HCT116 (cell line): ENCODE results near the gene TGM2. TPM values are rescaled to one million over a fixed set of nuclear protein-coding genes. Genes with fewer than 3 reads are reported as not detected.

ENCODE experiments used
- ATAC-seq: fragments of 200-7000 bp; cut with Tn5 transposase; 2 replicates; pipeline ENCODE4 v1.9.1; 2020; ENCODE audit warnings: mild to moderate bottlenecking, moderate library complexity
- BruUV-seq: library from RNA; stranded (reverse); fragments of 400-500 nt; replicated peaks from 2 replicates; lab custom pipeline; 2021; lab: Mats Ljungman, UMichigan
- CTCF ChIA-PET: fragments of 300-600 bp; sonication (Branson Sonifier 250); formaldehyde crosslinking; loops from one replicate; lab custom pipeline; 2021; ENCODE audit warnings: antibody characterized with exemption; lab: Charles Lee
- POLR2A ChIA-PET: fragments of 300-600, 350-600 bp; sonication (Branson Sonifier 250); formaldehyde crosslinking; loops from one replicate; lab custom pipeline; 2021; ENCODE audit warnings: antibody characterized with exemption; lab: Charles Lee
- RAD21 ChIA-PET, 2 experiments: fragments of 300-600 bp; sonication (Branson Sonifier 250); formaldehyde crosslinking; loops; one replicate each; lab custom pipeline; 2023; ENCODE audit warnings: low total read pairs in 2 of 2; ENCODE audit not compliant: uncharacterized antibody in 2 of 2, unreplicated experiment in 2 of 2, low non-redundant PET in 1 of 2; lab: Charles Lee
- DNase-seq: peaks from one replicate; pipeline ENCODE4 v3.0.0-alpha.2; 2010; ENCODE audit warnings: low read depth, low spot score
- H2AFZ ChIP-seq: fragments of 200-600 bp; shearing (Covaris generic), sonication (generic); 2 replicates; pipeline ENCODE4 v1.6.1; 2017; ENCODE audit warnings: low read depth, mixed run types, mixed read lengths, antibody characterized with exemption, low read length; ENCODE audit not compliant: poor library complexity, severe bottlenecking
- H3K27ac ChIP-seq: 2 replicates; pipeline ENCODE4 v1.5.1; 2012; ENCODE audit warnings: low read depth, low read length
- H3K27me3 ChIP-seq: fragments of 200-600 bp; sonication (generic); 2 replicates; pipeline ENCODE4 v1.6.1; 2016; ENCODE audit warnings: mixed run types, low read length, mixed read lengths; ENCODE audit not compliant: insufficient read depth
- H3K36me3 ChIP-seq, 2 experiments: fragments of 200-500 bp in 1 of 2; fragments of 200-600 bp in 1 of 2; sonication (Bioruptor generic) in 1 of 2; sonication (generic) in 1 of 2; 2 replicates each; pipeline versions ENCODE4 v1.5.1 to v1.6.1; 2014 to 2016; ENCODE audit warnings: low read length in 2 of 2, inconsistent platforms in 1 of 2, mixed read lengths in 1 of 2, mixed run types in 1 of 2; ENCODE audit not compliant: insufficient read depth in 2 of 2, control insufficient read depth in 1 of 2
- H3K4me1 ChIP-seq, 2 experiments: fragments of 200-600 bp in 1 of 2; sonication (generic) in 1 of 2; 2 replicates each; pipeline versions ENCODE4 v1.5.1 to v1.6.1; 2012 to 2017; ENCODE audit warnings: low read length in 2 of 2, inconsistent platforms in 1 of 2, mild to moderate bottlenecking in 1 of 2, mixed read lengths in 1 of 2, mixed run types in 1 of 2, moderate library complexity in 1 of 2; ENCODE audit not compliant: insufficient read depth in 2 of 2, control insufficient read depth in 1 of 2
- H3K4me2 ChIP-seq: fragments of 200-600 bp; sonication (generic); 2 replicates; pipeline ENCODE4 v1.6.1; 2017; ENCODE audit warnings: mixed run types, low read length, mixed read lengths
- H3K4me3 ChIP-seq, 2 experiments: fragments of 200-600 bp in 1 of 2; sonication (generic) in 1 of 2; replicated peaks in 1 of 2; 2 replicates each; pipeline ENCODE4 v1.5.1; 2011 to 2016; ENCODE audit warnings: low read length in 2 of 2, control low read depth in 1 of 2, low read depth in 1 of 2, mild to moderate bottlenecking in 1 of 2, mixed read lengths in 1 of 2, mixed run types in 1 of 2
- H3K79me2 ChIP-seq: fragments of 200-600 bp; sonication (generic); 2 replicates; pipeline ENCODE4 v1.6.1; 2017; ENCODE audit warnings: mild to moderate bottlenecking, mixed run types, low read length, moderate library complexity, mixed read lengths; ENCODE audit not compliant: insufficient read depth
- H3K9ac ChIP-seq: fragments of 200-600 bp; sonication (generic); 2 replicates; pipeline ENCODE4 v1.6.1; 2016; ENCODE audit warnings: low read length, mixed read lengths
- H3K9me2 ChIP-seq: fragments of 200-600 bp; sonication (generic), shearing (Covaris generic); 2 replicates; pipeline ENCODE4 v1.6.1; 2017; ENCODE audit warnings: mixed run types, mild to moderate bottlenecking, moderate library complexity; ENCODE audit not compliant: insufficient read depth
- H3K9me3 ChIP-seq, 2 experiments: fragments of 200-500 bp in 1 of 2; fragments of 200-600 bp in 1 of 2; sonication (Bioruptor generic) in 1 of 2; sonication (generic) in 1 of 2; 2 replicates each; pipeline ENCODE4 v1.6.1; 2014 to 2017; ENCODE audit warnings: low read length in 2 of 2, mixed read lengths in 2 of 2, inconsistent platforms in 1 of 2, low read depth in 1 of 2, mild to moderate bottlenecking in 1 of 2, mixed run types in 1 of 2, moderate library complexity in 1 of 2; ENCODE audit not compliant: control insufficient read depth in 1 of 2, insufficient read depth in 1 of 2
- H4K20me1 ChIP-seq: fragments of 200-600 bp; sonication (generic), shearing (Covaris generic); 2 replicates; pipeline ENCODE4 v1.6.1; 2017; ENCODE audit warnings: mixed run types, mild to moderate bottlenecking, moderate library complexity; ENCODE audit not compliant: insufficient read depth
- ATF3 ChIP-seq: IDR thresholded peaks from 2 replicates; pipeline ENCODE4 v1.6.1; 2012
- CBX3 ChIP-seq: IDR thresholded peaks from 2 replicates; pipeline ENCODE4 v1.6.1; 2012; ENCODE audit warnings: low read depth
- CEBPB ChIP-seq: IDR thresholded peaks from 2 replicates; pipeline ENCODE4 v1.6.1; 2012; ENCODE audit warnings: low read depth
- CTCF ChIP-seq, 3 experiments: fragments of 200-600 bp in 1 of 3; sonication (generic) in 1 of 3; IDR thresholded peaks in 2 of 3; conservative IDR thresholded peaks in 1 of 3; 2 replicates each; pipeline ENCODE4 v1.5.1; 2012 to 2017; ENCODE audit warnings: low read depth in 2 of 3, low read length in 2 of 3, antibody characterized with exemption in 1 of 3, borderline replicate concordance in 1 of 3, control low read depth in 1 of 3, mild to moderate bottlenecking in 1 of 3, mixed read lengths in 1 of 3, mixed run types in 1 of 3, moderate library complexity in 1 of 3; ENCODE audit not compliant: insufficient read depth in 1 of 3
- EZH2 ChIP-seq: fragments of 200-600 bp; sonication (generic); IDR thresholded peaks from 2 replicates; pipeline ENCODE4 v1.6.1; 2017; ENCODE audit warnings: antibody characterized with exemption, mixed run types
- EZH2phosphoT487 ChIP-seq: fragments of 200-600 bp; IDR thresholded peaks from 2 replicates; pipeline ENCODE4 v1.6.1; 2018; ENCODE audit warnings: antibody characterized with exemption, borderline replicate concordance
- FOSL1 ChIP-seq: IDR thresholded peaks from 2 replicates; pipeline ENCODE4 v1.6.1; 2012; ENCODE audit warnings: low read depth
- JUND ChIP-seq: IDR thresholded peaks from 2 replicates; pipeline ENCODE4 v1.6.1; 2012
- MAX ChIP-seq: IDR thresholded peaks from 2 replicates; pipeline ENCODE4 v1.6.1; 2012
- POLR2A ChIP-seq: IDR thresholded peaks from 2 replicates; pipeline ENCODE4 v1.7.0; 2011; ENCODE audit warnings: borderline replicate concordance; ENCODE audit not compliant: insufficient read depth, insufficient read length; ENCODE audit errors: extremely low read depth
- POLR2AphosphoS5 ChIP-seq: IDR thresholded peaks from 2 replicates; pipeline ENCODE4 v1.6.1; 2011; ENCODE audit warnings: mild to moderate bottlenecking, low read depth, low read length, moderate library complexity
- RAD21 ChIP-seq: IDR thresholded peaks from 2 replicates; pipeline ENCODE4 v1.6.1; 2012; ENCODE audit warnings: low read depth, mild to moderate bottlenecking
- SIN3A ChIP-seq: IDR thresholded peaks from 2 replicates; pipeline ENCODE4 v1.6.1; 2012; ENCODE audit warnings: low read depth
- SP1 ChIP-seq: IDR thresholded peaks from 2 replicates; pipeline ENCODE4 v1.6.1; 2012; ENCODE audit warnings: low read depth
- YY1 ChIP-seq: IDR thresholded peaks from 2 replicates; pipeline ENCODE4 v1.6.1; 2011; ENCODE audit warnings: low read length, low read depth, moderate library complexity, mild to moderate bottlenecking; ENCODE audit not compliant: insufficient replicate concordance; ENCODE audit errors: extremely low read depth
- ZBTB33 ChIP-seq: IDR thresholded peaks from 2 replicates; pipeline ENCODE4 v1.6.1; 2011; ENCODE audit warnings: mild to moderate bottlenecking, low read length, moderate library complexity; ENCODE audit not compliant: insufficient replicate concordance; ENCODE audit errors: extremely low read depth
- ZFX ChIP-seq: fragments of 450-650 bp; IDR thresholded peaks from 2 replicates; pipeline ENCODE4 v1.6.1; 2017
- ZNF274 ChIP-seq: fragments of 200-500 bp; sonication (Bioruptor generic); IDR thresholded peaks from 2 replicates; pipeline ENCODE4 v1.6.1; 2014; ENCODE audit warnings: mild to moderate bottlenecking, low read depth, low read length, inconsistent platforms
- intact Hi-C: fragments of 100-400 bp; cut with micrococcal nuclease; formaldehyde crosslinking; loops from 2 replicates; pipeline ENCODE4 v1.10.0; 2022
- total RNA-seq: library from RNA; stranded (reverse); gene quantifications from one replicate; pipeline ENCODE4 v1.2.1, GENCODE V29; 2021; ENCODE audit not compliant: unreplicated experiment

TGM2 gene
- total RNA-seq, 1 experiment from 2014 or later, result 6.1 TPM

- Histone ChIP-seq H4K20me1 (no peaks in the 10 kb centered on the region), H3K79me2 (no peaks in the 10 kb centered on the region), H3K27me3 (no peaks in the 10 kb centered on the region), H2AFZ (no peak overlapping the region), H3K27ac (no peak overlapping the region), H3K36me3 (no peaks in the 10 kb centered on the region), H3K4me1 (peaks cover 14 to 33% of the 10 kb centered on the region in 2 experiments; a peak in 3 of 4 replicates), H3K4me3 (no peak overlapping the region), H3K9me2 (no peaks in the 10 kb centered on the region), H3K9me3 (no peaks in the 10 kb centered on the region), H3K4me2 (no peak overlapping the region), H3K9ac (no peak overlapping the region)
- CTCF ChIA-PET, result interaction anchor here (0.9 to 1.4 kb wide), 3 partner anchors 9 to 109 kb away, joined by 3 to 5 read pairs (median 5); no protein-coding TSS in a partner anchor
- BruUV-seq, result no TSS peak
- ATAC-seq, result no peak
- DNase-seq, result no peak
- no peak for TF ChIP-seq ZNF274
- no peak for TF ChIP-seq POLR2AphosphoS5
- no peak for TF ChIP-seq RAD21
- no peak for TF ChIP-seq CEBPB
- no peak for TF ChIP-seq ATF3
- TF ChIP-seq CTCF (IDR thresholded peaks at IDR 0.05 in 2 of 3, conservative IDR thresholded peaks at IDR 0.05 in 1 of 3; ENCODE audit: borderline replicate concordance in 1 of 3, insufficient read depth in 1 of 3, low read depth in 2 of 3, low read length in 2 of 3), result no peak
- TF ChIP-seq SIN3A, result no peak
- no peak for TF ChIP-seq POLR2A
- no peak for TF ChIP-seq ZBTB33
- TF ChIP-seq JUND, result no peak
- TF ChIP-seq CBX3, result no peak
- TF ChIP-seq YY1, result no peak
- no peak for TF ChIP-seq SP1
- TF ChIP-seq EZH2phosphoT487, result no peak
- no peak for TF ChIP-seq ZFX
- no peak for TF ChIP-seq MAX
- no peak for TF ChIP-seq EZH2
- no peak for TF ChIP-seq FOSL1
- intact Hi-C loops, result loop anchor here (10.0 kb wide), 1 partner anchor 602 kb away; no protein-coding TSS in a partner anchor
- RAD21 ChIA-PET, result no interaction called here
- POLR2A ChIA-PET, result no interaction called here
Observed at GRCh38 chr20:38166703-38167233, 1.7 kb upstream of the TGM2 start.
